HG03097 (cell line): ENCODE measurements around the gene ERAL1.
"Not testable (repeated sequence)": the region's sequence is repeated elsewhere in the genome, so short reads cannot be mapped to it uniquely, and the experiment has no call there.

Experiments used
- ATAC-seq: cut with Tn5 transposase; IDR thresholded peaks from one replicate; pipeline ENCODE4 v1.9.1; 2021; ENCODE audit not compliant: unreplicated experiment, low FRiP score

ERAL1 gene

DNA sequence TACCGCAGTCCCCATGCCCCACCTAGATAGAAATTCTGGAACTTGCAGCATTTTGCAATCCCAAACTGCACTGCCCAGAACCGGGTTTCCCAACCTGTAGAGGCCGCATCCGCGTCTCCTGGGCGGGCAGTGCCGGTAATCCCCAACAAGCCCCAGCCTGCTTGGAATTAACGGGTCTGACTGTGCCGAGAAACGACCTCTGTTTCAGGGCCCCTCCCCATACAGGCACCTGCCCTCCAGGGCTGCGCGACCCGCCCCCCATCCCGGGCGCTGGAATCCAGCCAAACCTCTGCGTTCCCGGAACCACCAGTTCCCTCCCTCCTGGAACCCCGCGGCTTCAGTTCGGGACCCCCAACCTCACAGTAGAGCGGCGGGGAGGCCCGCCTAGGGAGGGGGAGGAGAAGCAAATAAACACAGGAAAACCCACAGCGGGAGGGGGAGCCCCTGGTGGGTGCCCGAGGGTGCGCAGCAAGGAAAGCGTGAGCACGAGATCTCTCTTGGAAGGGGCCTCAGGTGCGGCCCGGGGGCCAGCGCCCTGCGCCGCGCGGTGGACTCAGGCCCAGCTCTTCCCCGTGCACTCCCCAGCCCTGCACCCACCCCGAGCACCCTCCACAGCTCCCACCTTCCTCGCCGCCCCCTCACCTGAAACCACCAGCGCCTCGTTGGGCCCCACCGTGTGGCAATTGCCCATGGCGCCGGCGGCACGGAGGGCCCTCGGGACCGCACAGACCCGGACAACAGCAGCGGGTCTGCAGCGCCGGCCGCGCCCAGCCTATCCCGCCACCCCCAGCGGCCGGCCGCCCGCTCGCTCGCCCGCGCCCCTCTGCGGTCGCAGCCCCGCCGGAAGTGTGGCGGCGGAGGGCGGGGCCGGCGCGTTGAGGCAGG is 42.3 kb downstream of the ERAL1 start, which contains the start of gene FLOT2:
TSS of gene FLOT2 (minus strand) at position 850 of the 885 bp plus-strand sequence. CDS start at position 691, 159 bp downstream.
- no peak for ATAC-seq

DNA sequence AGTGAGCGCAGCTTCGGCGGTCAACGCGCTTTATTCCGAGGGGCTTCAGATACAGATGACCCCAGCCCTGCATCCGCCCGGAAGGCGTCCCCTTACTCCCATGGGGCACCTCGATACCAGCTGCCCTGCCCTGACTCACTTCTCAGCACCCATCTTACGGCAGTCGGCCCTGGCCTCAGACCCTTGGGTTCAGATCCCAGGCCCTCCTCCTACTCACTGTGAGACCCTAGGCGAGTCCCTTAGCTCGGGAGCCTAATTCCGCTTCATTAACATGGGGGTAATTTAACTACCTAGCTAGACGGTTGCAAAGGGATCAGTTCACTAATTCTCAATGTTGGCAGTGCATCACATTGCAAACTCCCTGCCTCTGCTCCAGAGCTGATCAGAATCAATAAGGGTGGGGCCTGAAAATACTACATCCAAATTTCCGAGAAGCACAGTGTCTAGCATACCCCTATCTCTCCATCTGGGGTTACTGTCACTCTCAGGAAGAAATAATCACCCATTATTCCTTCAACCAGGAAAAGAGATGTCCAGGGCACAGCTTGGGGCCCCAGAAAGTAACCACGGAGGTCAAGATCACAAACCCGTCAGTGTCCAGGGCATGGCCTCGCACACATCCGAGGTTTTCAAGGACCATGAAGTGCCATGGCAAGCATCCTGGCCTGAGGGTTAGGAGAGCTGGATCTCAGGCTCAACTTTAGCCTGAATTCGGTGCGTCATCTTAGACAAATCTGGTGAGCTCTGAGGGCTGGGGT is 43.1 kb downstream of the ERAL1 start:
- no peak for ATAC-seq

DNA sequence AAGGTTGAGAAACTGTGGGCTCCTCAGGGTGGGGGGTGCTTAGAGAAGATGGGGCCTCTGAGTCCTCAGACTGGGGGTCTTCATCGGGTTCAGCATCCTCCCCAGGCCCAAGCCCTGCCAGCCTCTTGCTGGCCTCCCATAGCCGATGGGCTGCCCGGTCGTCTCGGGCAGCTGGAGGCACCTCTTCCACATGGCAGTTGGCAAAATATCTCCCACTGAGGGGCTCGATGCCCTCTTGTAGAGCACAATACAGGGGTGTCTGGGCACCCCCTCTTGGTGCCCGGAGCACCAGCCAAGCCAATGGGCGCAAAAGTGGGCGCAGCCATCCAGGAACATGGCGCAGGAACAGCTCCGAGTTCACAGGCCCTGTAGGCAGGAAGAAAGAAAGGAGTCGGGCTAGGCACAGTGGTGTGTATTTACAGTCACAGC is 43.7 kb downstream of the ERAL1 start:
- no peak for ATAC-seq

DNA sequence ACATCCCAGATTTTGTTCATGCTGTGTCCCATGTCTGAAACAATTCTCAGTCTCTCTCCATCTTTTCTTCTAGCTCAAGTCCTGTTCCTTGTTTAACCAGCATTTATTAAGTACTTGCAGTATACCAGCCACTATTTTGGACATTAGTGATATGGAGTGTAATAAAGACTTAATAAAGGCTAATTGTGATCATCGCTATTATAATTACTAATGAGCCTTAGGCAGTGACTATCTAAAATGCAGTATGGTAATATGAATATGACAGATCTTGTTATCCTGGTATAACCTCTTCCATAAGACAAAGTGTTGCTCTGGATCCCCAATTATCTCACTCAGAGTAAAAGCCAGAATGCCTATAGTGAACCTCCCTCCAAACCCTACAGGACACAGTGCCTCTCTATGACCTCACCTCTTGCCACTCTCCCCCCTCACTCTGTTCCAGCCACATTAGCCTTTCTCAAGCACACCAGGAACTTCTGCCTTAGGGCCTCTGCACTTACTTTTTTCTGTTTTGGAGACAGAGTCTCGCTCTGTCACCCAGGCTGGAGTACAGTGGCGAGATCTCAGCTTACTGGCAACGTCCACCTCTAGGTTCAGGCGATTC is 44.5 kb downstream of the ERAL1 start:
- ATAC-seq, result no peak

DNA sequence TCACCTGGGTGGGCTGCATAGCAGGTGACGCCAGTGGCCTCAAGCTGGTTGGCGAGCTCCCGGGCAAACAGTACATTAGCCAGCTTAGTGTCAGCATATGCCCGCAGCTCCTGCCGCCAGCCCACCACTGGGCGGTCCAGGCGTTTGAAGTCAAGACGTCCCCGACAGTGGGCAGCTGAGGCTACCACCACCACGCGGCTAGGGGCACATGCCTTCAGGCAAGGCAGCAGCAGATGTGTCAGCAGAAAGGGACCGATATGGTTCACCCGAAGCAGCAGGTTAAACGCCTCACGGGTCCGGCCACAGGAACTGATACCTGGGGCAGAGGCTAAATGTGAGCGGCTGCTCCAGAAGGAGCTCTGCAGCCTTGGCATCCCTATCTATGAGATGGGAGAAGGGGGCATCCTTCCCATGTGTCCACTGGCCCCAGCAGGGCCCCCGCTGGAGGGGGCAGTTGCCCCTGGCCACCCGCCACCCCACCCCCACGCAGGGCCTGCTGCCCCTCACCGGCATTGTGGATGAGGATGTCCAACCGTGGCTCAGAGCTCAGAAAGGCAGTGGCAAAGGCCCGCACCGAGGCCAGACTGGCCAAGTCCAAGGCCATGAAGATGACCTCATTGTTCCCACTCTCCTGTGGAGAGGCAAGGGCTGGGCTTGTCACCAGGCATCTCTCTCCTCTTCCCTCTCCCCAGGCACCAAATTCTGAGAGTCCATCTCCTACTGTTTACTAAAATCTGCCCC is 46.3 kb downstream of the ERAL1 start:
- ATAC-seq, result no peak

DNA sequence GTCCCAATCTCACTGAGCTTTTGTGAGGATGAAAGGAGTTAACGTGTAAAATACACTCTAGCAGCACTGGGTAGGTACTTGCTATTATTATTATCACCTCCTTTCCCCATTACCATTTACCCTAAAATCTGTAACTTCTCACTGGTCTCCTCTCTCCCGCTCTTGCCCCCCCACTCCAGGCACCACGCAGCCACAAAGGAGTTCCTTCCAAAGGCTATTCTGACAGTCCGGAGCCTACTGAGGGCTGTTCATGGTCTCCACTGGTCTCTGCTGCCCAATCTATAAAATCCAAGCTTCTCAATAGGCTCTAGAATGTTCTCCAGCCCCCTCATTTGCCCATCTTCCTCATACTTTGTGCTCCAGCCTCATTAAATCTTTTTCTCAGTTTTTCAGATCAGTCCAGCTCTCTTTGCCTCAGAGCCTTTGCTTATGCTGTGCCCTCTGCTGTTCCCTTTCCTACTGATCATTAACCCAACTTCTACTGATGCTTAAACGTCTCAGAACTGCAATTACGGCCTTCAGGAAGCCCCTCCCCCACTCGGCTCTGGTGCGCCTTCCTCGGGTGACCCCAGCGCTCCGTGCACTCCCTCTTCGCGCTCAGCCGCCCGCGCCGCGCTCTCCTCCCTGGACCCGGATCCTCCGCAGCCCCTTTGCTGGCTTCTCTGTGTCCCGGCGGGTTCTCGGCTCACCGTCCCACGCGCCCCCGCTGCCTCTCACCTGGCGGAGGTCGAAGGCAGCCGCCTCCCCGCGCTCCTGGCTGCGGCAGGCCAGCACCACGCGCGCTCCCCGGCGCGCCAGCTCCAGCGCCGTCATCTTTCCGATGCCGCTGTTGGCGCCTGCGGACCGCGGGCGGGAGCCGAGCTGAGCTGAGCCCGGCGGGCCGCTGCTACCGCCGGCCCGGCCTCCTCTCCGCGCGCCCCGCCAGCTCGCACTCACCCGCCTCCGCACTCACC is 47.3 kb downstream of the ERAL1 start:
- ATAC-seq, result peak; percentile 41

DNA sequence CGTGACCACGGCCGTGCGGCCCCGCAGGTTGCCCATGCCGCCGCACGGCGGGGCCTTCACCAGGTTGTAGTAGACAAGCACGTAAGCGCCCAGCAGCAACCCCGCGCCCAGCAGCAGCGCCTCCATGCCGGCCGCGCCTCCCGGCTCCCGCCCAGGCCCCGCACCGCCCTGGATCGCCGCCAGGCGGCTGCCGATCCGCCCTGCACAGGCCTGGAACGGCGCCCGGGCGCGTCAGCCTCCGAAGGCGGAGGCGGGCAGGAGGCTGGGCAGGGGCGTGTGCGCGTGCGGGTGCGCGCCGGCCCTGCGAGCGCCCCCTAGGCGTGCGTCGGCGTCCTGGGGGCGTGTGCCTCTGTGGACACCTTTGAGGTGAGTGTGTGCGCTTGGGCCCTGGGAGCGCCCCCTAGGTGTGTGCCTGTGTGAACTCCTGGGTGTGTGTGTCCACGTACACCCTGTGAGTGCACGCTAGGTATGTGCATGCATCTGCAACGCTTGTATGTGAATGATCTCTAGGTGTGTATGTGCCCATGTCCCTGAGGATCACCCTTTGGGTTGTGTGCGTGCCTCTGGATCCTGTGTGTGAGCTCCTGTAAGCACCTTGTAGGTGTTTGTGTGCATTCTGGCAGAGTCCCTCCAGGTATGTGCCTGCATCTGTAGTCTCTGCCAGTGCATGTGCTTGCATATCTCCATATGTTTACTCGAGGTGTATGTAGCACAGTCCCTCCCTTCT is 48.2 kb downstream of the ERAL1 start, which contains the start of gene DHRS13:
TSS of gene DHRS13 (minus strand) at position 261 of the 727 bp plus-strand sequence. CDS start at position 126, 135 bp downstream.
- ATAC-seq, result peak; percentile 83

DNA sequence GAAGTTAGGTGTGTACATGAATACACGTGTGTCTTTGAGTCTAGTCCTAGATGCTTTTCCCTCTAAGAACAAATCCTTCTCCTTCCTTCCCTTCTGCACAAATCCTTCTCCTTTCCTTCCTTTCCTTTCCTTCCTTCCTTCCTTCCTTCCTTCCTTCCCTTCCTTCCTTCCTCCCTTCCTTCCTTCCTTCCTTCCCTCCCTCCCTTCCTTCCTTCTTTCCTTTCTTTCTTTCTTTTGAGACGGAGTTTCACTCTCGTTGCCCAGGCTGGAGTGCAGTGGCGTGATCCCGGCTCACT is 48.7 kb downstream of the ERAL1 start:
- not testable (repeated sequence) for ATAC-seq

DNA sequence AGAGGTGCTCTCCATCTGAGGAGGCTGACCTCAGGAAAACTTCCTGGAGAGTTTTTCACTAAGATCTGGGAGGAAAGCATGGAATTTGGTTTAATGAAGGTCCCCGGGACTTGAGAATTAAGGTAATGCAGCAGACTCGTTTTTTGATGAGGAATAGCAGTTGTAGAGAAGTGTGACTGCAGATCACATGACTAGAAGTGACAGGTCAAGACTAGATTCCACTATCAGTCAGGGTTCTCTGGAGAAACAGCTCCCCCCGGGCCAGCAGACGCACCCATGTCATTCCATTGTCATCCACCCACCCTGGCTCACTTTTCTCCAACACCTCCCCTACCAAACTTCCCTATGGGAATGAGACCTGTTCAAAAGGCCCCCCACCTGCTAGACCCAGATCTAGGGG is 50.0 kb downstream of the ERAL1 start:
- no peak for ATAC-seq

DNA sequence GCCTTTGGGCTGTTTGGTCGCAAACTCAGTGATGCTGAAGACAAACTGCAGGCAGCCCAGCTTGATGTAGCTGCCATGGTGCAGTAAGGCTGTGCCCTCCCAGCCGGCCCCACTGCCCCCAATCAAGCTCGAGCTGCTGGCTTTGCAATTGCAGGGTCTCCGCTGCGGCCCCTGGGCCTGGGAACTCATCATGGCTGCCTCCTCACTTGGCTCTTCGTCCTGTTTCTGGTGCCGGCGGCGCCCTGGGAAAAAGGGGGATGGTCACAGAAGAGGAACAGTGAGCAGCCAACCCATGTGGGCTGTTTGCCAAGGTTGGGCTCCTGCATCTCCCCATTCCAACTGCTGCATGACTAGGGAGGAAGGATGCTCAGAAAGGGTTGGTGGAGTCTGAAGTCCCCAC is 51.5 kb downstream of the ERAL1 start:
- no peak for ATAC-seq

DNA sequence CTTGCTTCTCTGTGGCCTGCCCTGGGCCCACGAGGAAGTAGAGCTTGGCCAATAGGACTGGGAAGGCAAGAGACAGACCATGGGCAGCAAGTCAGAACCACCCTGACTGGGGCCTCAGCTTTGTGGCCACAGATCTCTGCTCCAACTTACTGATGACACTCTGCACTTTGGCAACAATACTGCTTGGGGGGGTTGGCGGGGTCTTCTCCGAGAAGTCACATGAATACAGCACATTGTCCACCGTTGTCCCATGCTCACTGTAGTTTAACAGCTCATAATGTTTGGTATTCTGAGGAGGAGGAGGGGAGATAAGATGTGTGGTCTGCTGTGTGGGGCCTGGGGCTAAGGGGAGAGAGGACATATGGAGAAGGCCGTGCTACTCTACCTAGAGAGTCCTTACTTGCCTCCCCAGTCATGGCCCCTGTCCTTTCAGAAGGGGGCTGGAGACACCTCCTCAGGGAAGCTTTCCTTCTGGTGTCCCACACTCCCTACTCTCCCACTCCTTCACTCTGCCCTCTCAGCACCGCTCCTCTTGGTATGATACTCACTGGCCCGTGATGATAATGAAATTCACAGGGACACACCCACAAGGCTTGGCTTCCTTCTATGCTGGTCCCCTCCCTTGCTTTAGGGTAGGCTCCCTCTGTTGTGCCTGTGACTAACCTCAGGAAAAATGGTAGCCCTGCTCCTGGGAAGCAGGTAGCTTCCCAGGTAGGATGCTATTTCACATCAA is 52.1 kb downstream of the ERAL1 start:
- ATAC-seq, result no peak

DNA sequence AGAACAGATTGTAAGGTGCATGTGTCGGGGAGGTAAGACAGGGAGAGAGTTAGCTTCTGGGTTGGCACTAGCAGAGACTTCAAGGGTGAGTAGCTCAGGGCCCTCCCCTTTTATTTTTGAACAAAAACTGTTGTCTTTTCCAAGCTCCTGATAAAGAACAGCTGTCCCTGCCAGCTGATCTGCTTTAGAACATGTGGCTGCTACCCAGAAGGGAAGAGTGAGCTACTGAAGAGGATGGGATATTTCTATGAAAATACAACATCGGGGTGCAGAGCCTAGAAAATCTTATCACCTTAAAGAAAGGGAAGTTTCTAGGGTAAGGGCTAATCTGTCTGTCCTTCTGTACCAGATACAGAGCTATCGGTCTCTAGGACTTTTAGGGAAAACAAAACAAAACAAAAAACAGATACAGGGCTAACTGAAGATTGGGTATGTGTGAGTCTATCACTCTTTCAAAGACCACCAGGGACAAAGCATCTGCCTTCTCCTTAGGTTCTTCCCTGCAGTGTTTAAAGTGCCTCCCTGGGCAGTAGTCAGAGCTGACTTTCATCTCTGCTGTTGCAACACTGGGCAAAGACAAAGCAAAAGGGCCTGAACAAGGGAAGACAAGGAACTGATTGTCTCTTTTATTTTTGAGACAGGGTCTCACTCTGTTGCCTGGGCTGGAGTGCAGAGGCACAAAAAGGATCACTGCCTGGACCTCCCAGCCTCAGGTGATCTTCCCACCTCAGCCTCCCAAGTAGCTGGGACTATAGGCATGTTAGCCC is 53.1 kb downstream of the ERAL1 start:
- ATAC-seq, result no peak

DNA sequence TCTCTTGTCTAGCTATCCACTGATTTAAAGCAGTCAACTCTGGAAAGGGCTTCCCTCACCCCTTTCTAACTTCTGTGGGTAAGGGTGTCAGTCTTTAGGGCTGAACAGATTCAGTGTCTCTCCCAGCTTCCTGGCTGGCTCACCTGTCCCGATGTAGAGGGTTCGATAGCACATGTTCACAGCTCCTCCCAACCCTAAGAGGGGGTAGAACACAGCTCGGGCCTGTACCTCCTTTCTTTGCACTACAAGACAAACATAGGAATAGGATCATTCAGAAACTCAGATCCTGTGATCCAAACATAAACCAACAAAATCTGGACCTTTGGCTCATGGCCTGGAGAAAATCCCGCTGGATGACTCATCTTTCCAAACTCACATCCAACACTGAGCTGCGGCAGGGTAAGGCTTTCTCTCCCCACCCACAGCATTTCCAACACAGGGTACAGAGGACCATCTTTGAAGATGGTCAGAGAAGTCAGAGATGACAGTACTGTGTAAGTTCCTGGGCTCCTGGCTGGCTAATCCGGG is 53.9 kb downstream of the ERAL1 start:
- ATAC-seq, result no peak

DNA sequence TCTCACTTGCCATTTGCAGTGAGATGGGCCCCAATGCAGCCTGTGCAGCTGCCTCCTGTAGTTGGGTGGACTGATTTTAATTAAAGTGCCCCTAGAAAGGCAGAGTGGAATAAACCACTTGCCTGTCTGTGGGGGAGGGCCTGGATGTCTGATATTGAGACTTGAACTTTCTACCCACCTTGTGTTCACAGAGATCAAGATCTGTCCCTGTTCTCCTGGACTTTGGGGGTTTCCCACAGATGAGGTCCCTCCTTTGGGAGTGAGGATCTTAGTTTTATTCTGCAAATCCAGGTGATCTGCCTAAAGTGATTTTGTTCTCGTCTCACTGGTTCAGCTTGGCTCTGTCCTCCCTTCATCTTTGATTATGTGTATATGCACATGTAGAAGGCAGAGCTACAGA is 55.7 kb downstream of the ERAL1 start:
- ATAC-seq, result no peak
